Measurements from ENCODE around the gene IGF1R. TPM values are rescaled to one million over a fixed set of nuclear protein-coding genes. Genes with fewer than 3 reads are reported as not detected.

Gene IGF1R
- total RNA-seq, 1 experiment from 2014 or later, result 51.6 TPM

GRCh38 chr15:98666841-98667240 lies 18.5 kb downstream of the IGF1R start:
- Mint-ChIP-seq H3K36me3 (ENCODE audit: insufficient read depth, unreplicated experiment) (peaks cover 5% of the 10 kb centered on the region), H3K27ac (ENCODE audit: unreplicated experiment) (peak overlapping the region; percentile 65), H3K9me3 (ENCODE audit: unreplicated experiment) (no peaks in the 10 kb centered on the region), H3K4me1 (ENCODE audit: low read depth, unreplicated experiment) (peaks cover 39% of the 10 kb centered on the region), H3K4me3 (ENCODE audit: unreplicated experiment) (no peak overlapping the region), H3K27me3 (ENCODE audit: insufficient read depth, unreplicated experiment) (no peaks in the 10 kb centered on the region)
- H3K9me3 ChIP-seq, result no peaks in the 10 kb centered on the region
- POLR2A ChIA-PET, result no interaction called here
- DNase-seq, result no peak
- CTCF ChIA-PET, result no interaction called here
- TF ChIP-seq CTCF (IDR thresholded peaks at IDR 0.05; ENCODE audit: insufficient read depth in 1 of 2, low read depth in 1 of 2, low read length in 1 of 2, severe bottlenecking in 1 of 2, unreplicated experiment in 1 of 2), result no peak
- no peak overlapping the region for H3K4me3 ChIP-seq (ENCODE audit: low read depth, low read length)
- peaks cover 35% of the 10 kb centered on the region for H3K4me1 ChIP-seq
- intact Hi-C loops (cut with micrococcal nuclease; ENCODE audit: unreplicated experiment), result no loop called here
- H3K27me3 ChIP-seq (replicated peaks; ENCODE audit: control insufficient read depth, insufficient read depth, low read length), result no peaks in the 10 kb centered on the region
- H3K36me3 ChIP-seq (ENCODE audit: control insufficient read depth, insufficient read depth, low read length), result no peaks in the 10 kb centered on the region
- no TSS peak for BruUV-seq (replicated peaks)

GRCh38 chr15:98667521-98668179 lies 19.3 kb downstream of the IGF1R start:
- H3K27me3 ChIP-seq (replicated peaks; ENCODE audit: control insufficient read depth, insufficient read depth, low read length), result no peaks in the 10 kb centered on the region
- ChIA-PET POLR2A (no interaction called here), CTCF (no interaction called here)
- intact Hi-C loops (cut with micrococcal nuclease; ENCODE audit: unreplicated experiment), result no loop called here
- H3K4me1 ChIP-seq, result peaks cover 43% of the 10 kb centered on the region
- no peaks in the 10 kb centered on the region for H3K36me3 ChIP-seq (ENCODE audit: control insufficient read depth, insufficient read depth, low read length)
- H3K9me3 ChIP-seq, result no peaks in the 10 kb centered on the region
- H3K27me3 Mint-ChIP-seq (ENCODE audit: insufficient read depth, unreplicated experiment), result no peaks in the 10 kb centered on the region
- peak in 1 of 2 experiments; percentile 16 for DNase-seq
- no TSS peak for BruUV-seq (replicated peaks)
- H3K4me3 ChIP-seq (ENCODE audit: low read depth, low read length), result no peak overlapping the region
- H3K4me1 Mint-ChIP-seq (ENCODE audit: low read depth, unreplicated experiment), result peaks cover 38% of the 10 kb centered on the region
- H3K27ac Mint-ChIP-seq (ENCODE audit: unreplicated experiment), result peak overlapping the region; percentile 35
- H3K9me3 Mint-ChIP-seq (ENCODE audit: unreplicated experiment), result no peaks in the 10 kb centered on the region
- TF ChIP-seq CTCF (IDR thresholded peaks at IDR 0.05; ENCODE audit: insufficient read depth in 1 of 2, low read depth in 1 of 2, low read length in 1 of 2, severe bottlenecking in 1 of 2, unreplicated experiment in 1 of 2), result no peak
- peaks cover 5% of the 10 kb centered on the region for H3K36me3 Mint-ChIP-seq (ENCODE audit: insufficient read depth, unreplicated experiment)
- no peak overlapping the region for H3K4me3 Mint-ChIP-seq (ENCODE audit: unreplicated experiment)

GRCh38 chr15:98668566-98669308 lies 20.4 kb downstream of the IGF1R start:
- Mint-ChIP-seq H3K4me3 (ENCODE audit: unreplicated experiment) (no peak overlapping the region), H3K27ac (ENCODE audit: unreplicated experiment) (peak overlapping the region; percentile 82), H3K27me3 (ENCODE audit: insufficient read depth, unreplicated experiment) (no peaks in the 10 kb centered on the region), H3K36me3 (ENCODE audit: insufficient read depth, unreplicated experiment) (peaks cover 5% of the 10 kb centered on the region), H3K9me3 (ENCODE audit: unreplicated experiment) (no peaks in the 10 kb centered on the region), H3K4me1 (ENCODE audit: low read depth, unreplicated experiment) (peaks cover 35% of the 10 kb centered on the region)
- POLR2A ChIA-PET, result no interaction called here
- TF ChIP-seq CTCF (IDR thresholded peaks at IDR 0.05; ENCODE audit: insufficient read depth in 1 of 2, low read depth in 1 of 2, low read length in 1 of 2, severe bottlenecking in 1 of 2, unreplicated experiment in 1 of 2), result no peak
- Histone ChIP-seq H3K9me3 (no peaks in the 10 kb centered on the region), H3K36me3 (ENCODE audit: control insufficient read depth, insufficient read depth, low read length) (no peaks in the 10 kb centered on the region), H3K27me3 (replicated peaks; ENCODE audit: control insufficient read depth, insufficient read depth, low read length) (no peaks in the 10 kb centered on the region), H3K4me1 (peaks cover 54% of the 10 kb centered on the region), H3K4me3 (ENCODE audit: low read depth, low read length) (no peak overlapping the region)
- intact Hi-C loops (cut with micrococcal nuclease; ENCODE audit: unreplicated experiment), result no loop called here
- CTCF ChIA-PET, result no interaction called here
- no TSS peak for BruUV-seq (replicated peaks)
- DNase-seq, result no peak

Measured in Caco-2 (cell line).